ENCODE measurements around the gene ARHGAP27.

GRCh38 chr17:45384789-45385262, 47.8 kb downstream of the ARHGAP27 start:
- no peak for TF ChIP-seq CTCF (IDR thresholded peaks at IDR 0.05)
- TF ChIP-seq TCF7L2 (IDR thresholded peaks at IDR 0.05; ENCODE audit: low read depth, low read length), result no peak
- TF ChIP-seq REST (IDR thresholded peaks at IDR 0.05; ENCODE audit: insufficient read depth in 1 of 2, low read depth in 2 of 2, low read length in 1 of 2), result no peak
- no peak for TF ChIP-seq POLR2AphosphoS5 (IDR thresholded peaks at IDR 0.05; ENCODE audit: low read depth, low read length)
- no peak for TF ChIP-seq SIN3A (IDR thresholded peaks at IDR 0.05; ENCODE audit: borderline replicate concordance, insufficient read depth, low read depth, low read length)
